Measurements from ENCODE around the gene PDK4. TPM values are rescaled to one million over a fixed set of nuclear protein-coding genes. Genes with fewer than 3 reads are reported as not detected.

The PDK4 gene
- total RNA-seq (2016; rRNA removed; fragmentation: Illumina TruSeq; extraction: Trizol), result not detected in 2 replicates
- total RNA-seq (2016; cell fraction: cytosol; rRNA removed; fragmentation: Illumina TruSeq; extraction: Trizol; ENCODE audit: low read depth), result not detected in 2 replicates
- not detected in 2 replicates for total RNA-seq (2016; cell fraction: insoluble cytoplasmic fraction; rRNA removed; fragmentation: Illumina TruSeq; extraction: Trizol)
- total RNA-seq (2016; cell fraction: membrane; rRNA removed; fragmentation: Illumina TruSeq; extraction: Trizol), result 0.19 TPM in 1 of 2 replicates, not detected in the other
- total RNA-seq (2016; cell fraction: nucleus; rRNA removed; fragmentation: Illumina TruSeq; extraction: Trizol), result not detected in 2 replicates
- polyA plus RNA-seq (2011; rRNA removed), result 0.03 and 0.04 TPM in 2 replicates
- polyA plus RNA-seq (2011; cell fraction: cytosol; rRNA removed), result 0.03 and 0.05 TPM in 2 replicates
- not detected in 2 replicates for polyA plus RNA-seq (2011; cell fraction: nucleus; rRNA removed)
- polyA plus RNA-seq (2012), result not detected in 2 replicates
- polyA plus RNA-seq (2016; cell fraction: cytosol; fragmentation: Illumina TruSeq; extraction: Trizol; ENCODE audit: low read depth), result not detected in 2 replicates
- polyA plus RNA-seq (2016; cell fraction: insoluble cytoplasmic fraction; fragmentation: Illumina TruSeq; extraction: Trizol; ENCODE audit: low read depth), result 0.05 TPM in 1 of 2 replicates, not detected in the other
- not detected in 2 replicates for polyA plus RNA-seq (2016; cell fraction: membrane; fragmentation: Illumina TruSeq; extraction: Trizol; ENCODE audit: low read depth)
- not detected in 2 replicates for polyA plus RNA-seq (2016; cell fraction: nucleus; fragmentation: Illumina TruSeq; extraction: Trizol; ENCODE audit: insufficient read depth, low read depth)
- polyA minus RNA-seq (2011; rRNA and poly(A)+ RNA removed; ENCODE audit: low replicate concordance), result 74.9 TPM in 1 of 2 replicates, not detected in the other
- polyA minus RNA-seq (2011; cell fraction: cytosol; rRNA and poly(A)+ RNA removed), result 0.30 and 0.88 TPM in 2 replicates
- not detected in 2 replicates for polyA minus RNA-seq (2011; cell fraction: nucleus; rRNA and poly(A)+ RNA removed)
- percentile 17 among the genes with signal in this experiment for Bru-seq, nascent RNA
- percentile 21 among the genes with signal in this experiment for BruChase-seq, experiment 1, labeled RNA remaining after a 6-hour chase
- percentile 16 among the genes with signal in this experiment for BruChase-seq, experiment 2, labeled RNA remaining after a 2-hour chase
- long read RNA-seq, experiment 1, result 0 reads
- long read RNA-seq, experiment 2, result 0 reads

DNA sequence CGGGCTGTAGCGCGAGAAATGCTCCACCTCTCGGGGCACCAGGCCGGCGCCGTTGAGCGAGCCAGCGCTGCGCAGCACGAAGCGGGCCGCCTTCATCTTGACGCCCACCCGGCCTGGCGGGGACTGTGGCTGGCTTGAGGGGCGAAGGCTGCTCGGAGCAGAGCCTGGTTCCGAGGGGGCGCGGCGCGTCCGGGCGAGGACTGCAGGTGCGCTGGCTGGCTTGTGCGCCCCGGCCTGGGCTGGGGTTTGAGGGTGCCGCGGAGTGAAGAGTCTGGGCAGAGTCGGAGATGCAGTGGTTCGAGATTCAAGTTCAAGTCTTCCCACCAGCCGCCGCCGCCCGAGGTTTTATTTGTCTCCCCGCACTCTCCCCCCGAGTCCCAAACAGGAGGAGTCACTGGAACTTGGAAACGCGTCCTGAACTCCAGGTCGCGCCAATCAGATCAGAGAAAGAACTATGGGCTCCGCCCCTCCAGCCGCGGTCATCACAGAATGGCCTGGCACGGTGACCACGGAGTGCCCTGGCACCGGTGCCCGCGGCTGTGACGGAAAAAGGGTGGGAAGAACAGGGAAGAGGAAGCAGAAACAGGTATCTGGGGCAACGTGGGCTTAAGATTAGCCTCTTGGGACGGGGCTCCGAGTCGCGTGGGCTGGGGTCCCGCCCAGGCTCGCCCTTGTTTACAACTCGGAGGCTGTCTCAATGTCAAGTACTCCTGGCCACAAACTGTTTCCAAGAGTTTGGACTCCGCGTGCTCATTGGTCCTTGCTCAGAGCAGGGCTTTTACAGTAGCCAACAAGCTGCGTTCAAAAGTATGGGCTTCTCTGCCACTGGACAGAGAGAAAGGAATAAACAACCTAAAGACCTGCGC, at the start of gene PDK4:
Gene PDK4 (minus strand): TSS at position 319 of the 866 bp plus-strand sequence. CDS start 223 bp downstream, at position 96.
- in situ Hi-C loops (cut with HindIII; ENCODE audit: extremely low pct_ligation_motif_present, low pct_unique_long_range_greater_than_20kb), result no loop called here
- Histone ChIP-seq H3K4me2 (ENCODE audit: low read depth, low read length) (peak within 1 kb of the TSS; percentile 75), H3K9me3 (ENCODE audit: low read length) (no peaks in the 10 kb centered on the region), H3K4me3 (replicated peaks in 1 of 3; ENCODE audit: insufficient read depth in 1 of 3, low read depth in 2 of 3, low read length in 3 of 3) (peak within 1 kb of the TSS; percentile 31 to 62 (median 36); a peak in 5 of 6 replicates), H4K20me1 (ENCODE audit: insufficient read depth, low read length) (no peaks in the 10 kb centered on the region), H3K9ac (ENCODE audit: insufficient read depth, low read depth, low read length) (no peak within 1 kb of the TSS), H3K36me3 (replicated peaks in 1 of 2; ENCODE audit: control insufficient read depth in 1 of 2, insufficient read depth in 2 of 2, low read length in 2 of 2) (no peaks in the 10 kb centered on the region), H3K27me3 (ENCODE audit: control insufficient read depth in 1 of 2, insufficient read depth in 2 of 2, low read length in 2 of 2) (peaks cover 3 to 26% of the 10 kb centered on the region in 2 experiments; a peak in 3 of 5 replicates), H2AFZ (ENCODE audit: low read length) (no peak within 1 kb of the TSS), H3K79me2 (ENCODE audit: insufficient read depth, low read length) (no peaks in the 10 kb centered on the region), H3K27ac (ENCODE audit: extremely low read length, insufficient read depth, low read length) (no peak within 1 kb of the TSS), H3K4me1 (ENCODE audit: insufficient read depth, low read length) (peaks cover 17% of the 10 kb centered on the region)
- DNase-seq (ENCODE audit: low spot score), result no peak
- ChIA-PET CTCF (ENCODE audit: low intra/inter-chr PET ratio, low total read pairs) (no interaction called here), POLR2A (no interaction called here)
- peak; percentile 92 for ATAC-seq
- WGBS (ENCODE audit: low lambda C conversion rate), result 3% methylated on average over 23 of the region's 63 CpGs
- no peak for FAIRE-seq
- intact Hi-C loops (cut with micrococcal nuclease; ENCODE audit: unreplicated experiment), result no loop called here
- no TSS peak for BruUV-seq (replicated peaks)
- no peak for TF ChIP-seq ZNF75D (CRISPR knock-in tag; IDR thresholded peaks at IDR 0.05; ENCODE audit: borderline replicate concordance)
- TF ChIP-seq MTF2 (CRISPR knock-in tag; IDR thresholded peaks at IDR 0.05; ENCODE audit: borderline replicate concordance), result peak; percentile 24
- TF ChIP-seq, protein P1, sequence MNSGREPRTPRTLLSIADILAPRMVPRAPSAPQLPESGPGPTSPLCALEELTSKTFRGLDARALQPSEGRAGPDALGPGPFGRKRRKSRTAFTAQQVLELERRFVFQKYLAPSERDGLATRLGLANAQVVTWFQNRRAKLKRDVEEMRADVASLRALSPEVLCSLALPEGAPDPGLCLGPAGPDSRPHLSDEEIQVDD (CRISPR knock-in tag; IDR thresholded peaks at IDR 0.05; ENCODE audit: borderline replicate concordance), result 0 out of 2 replicates have a peak, but pooled peaks have one; percentile 14
- TF ChIP-seq ZNF33A (CRISPR knock-in tag; IDR thresholded peaks at IDR 0.05; ENCODE audit: borderline replicate concordance), result no peak
- peak; percentile 51 for TF ChIP-seq AGO1 (IDR thresholded peaks at IDR 0.05; ENCODE audit: low read depth, low read length, poor library complexity, severe bottlenecking)
- TF ChIP-seq ZNF772 (CRISPR knock-in tag; IDR thresholded peaks at IDR 0.05), result peak; percentile 78; the same call in 1 of the 2 replicates
- no peak for TF ChIP-seq DMAP1 (CRISPR knock-in tag; IDR thresholded peaks at IDR 0.05)
- TF ChIP-seq, protein P2, sequence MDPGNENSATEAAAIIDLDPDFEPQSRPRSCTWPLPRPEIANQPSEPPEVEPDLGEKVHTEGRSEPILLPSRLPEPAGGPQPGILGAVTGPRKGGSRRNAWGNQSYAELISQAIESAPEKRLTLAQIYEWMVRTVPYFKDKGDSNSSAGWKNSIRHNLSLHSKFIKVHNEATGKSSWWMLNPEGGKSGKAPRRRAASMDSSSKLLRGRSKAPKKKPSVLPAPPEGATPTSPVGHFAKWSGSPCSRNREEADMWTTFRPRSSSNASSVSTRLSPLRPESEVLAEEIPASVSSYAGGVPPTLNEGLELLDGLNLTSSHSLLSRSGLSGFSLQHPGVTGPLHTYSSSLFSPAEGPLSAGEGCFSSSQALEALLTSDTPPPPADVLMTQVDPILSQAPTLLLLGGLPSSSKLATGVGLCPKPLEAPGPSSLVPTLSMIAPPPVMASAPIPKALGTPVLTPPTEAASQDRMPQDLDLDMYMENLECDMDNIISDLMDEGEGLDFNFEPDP (CRISPR knock-in tag; conservative IDR thresholded peaks at IDR 0.05), result 0 out of 2 replicates have a peak, but pooled peaks have one; percentile 33
- peak; percentile 30 for TF ChIP-seq SKI (IDR thresholded peaks at IDR 0.05; ENCODE audit: partially characterized antibody)
- peak; percentile 62; the same call in 1 of the 2 replicates for TF ChIP-seq ZNF788 (CRISPR knock-in tag; IDR thresholded peaks at IDR 0.05; ENCODE audit: borderline replicate concordance)
- TF ChIP-seq HIVEP1 (CRISPR knock-in tag; IDR thresholded peaks at IDR 0.05), result 0 out of 2 replicates have a peak, but pooled peaks have one; percentile 17
- TF ChIP-seq GABPB1 (CRISPR knock-in tag; IDR thresholded peaks at IDR 0.05), result peak; percentile 27; the same call in 1 of the 2 replicates
- TF ChIP-seq HDAC1 (CRISPR knock-in tag; IDR thresholded peaks at IDR 0.05), result peak; percentile 36; the same call in 1 of the 2 replicates
- TF ChIP-seq HES4 (CRISPR knock-in tag; IDR thresholded peaks at IDR 0.05; ENCODE audit: borderline replicate concordance), result no peak
- TF ChIP-seq, protein P3, sequence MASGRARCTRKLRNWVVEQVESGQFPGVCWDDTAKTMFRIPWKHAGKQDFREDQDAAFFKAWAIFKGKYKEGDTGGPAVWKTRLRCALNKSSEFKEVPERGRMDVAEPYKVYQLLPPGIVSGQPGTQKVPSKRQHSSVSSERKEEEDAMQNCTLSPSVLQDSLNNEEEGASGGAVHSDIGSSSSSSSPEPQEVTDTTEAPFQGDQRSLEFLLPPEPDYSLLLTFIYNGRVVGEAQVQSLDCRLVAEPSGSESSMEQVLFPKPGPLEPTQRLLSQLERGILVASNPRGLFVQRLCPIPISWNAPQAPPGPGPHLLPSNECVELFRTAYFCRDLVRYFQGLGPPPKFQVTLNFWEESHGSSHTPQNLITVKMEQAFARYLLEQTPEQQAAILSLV (CRISPR knock-in tag; IDR thresholded peaks at IDR 0.05; ENCODE audit: borderline replicate concordance), result 0 out of 2 replicates have a peak, but pooled peaks have one; percentile 59
